ENCODE measurements around the gene PREP. TPM values are rescaled to one million over a fixed set of nuclear protein-coding genes. Genes with fewer than 3 reads are reported as not detected.

PREP gene
- total RNA-seq, 1 donor from 2014 or later: 35.8 TPM

DNA sequence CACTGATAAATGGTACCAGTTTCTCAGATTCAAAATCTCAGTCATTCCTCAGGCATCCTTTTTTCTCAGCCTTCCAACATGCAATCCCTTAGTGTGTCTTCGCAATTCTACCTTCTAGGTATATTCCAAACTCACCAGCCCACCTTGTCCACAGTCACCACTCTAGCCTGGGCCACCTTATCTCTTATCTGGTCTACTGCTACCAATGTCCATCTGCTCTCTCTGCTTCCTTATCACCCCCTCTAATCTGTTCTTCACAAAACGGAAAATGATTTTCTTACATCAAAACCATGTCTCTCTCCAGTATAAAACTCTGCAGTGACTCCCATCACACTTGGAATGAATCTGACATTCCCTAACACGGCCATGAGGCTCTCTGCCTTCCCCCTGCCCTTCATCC is 91.9 kb downstream of the PREP start:
- DNase-seq (ENCODE audit: low spot score): no peak

DNA sequence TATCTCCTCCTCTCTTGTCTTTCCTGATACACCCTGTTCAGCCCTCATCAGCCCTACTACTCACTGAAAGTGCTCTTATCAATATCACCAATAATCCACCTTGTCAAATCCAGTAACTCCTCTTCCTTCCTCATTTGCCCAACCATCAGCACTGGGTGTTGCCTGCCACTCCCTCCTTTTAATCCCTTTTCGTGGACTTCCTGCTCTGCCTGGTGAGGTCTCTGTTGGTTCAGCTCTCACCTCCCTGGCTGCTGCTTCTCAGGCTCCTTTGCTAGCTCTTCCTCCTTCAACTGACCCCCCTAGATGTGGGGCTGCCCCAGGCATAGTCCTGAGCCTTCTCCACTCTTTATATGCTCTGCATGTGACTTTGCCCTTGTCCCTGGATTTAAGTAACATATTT is 92.5 kb downstream of the PREP start:
- no peak for DNase-seq (ENCODE audit: low spot score)

DNA sequence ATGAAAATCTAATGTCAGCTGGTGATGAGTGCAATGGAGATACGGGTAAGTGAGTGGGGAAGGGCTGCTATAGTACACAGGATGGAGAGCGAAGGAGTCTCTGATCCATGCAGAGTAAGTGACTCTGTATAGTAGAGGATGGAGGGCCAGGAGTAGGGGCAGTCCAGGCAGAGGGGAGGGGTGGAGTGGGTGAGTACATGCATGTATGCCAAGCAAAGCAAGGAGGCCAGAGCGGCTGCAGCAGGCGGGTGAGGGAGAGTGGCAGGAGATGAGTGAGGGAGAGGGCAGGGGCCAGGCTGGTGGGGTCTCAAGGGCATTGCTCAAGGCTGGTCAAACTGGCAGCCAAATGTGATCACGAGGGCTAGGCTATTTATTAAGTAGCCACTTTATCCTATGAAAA is 94.0 kb downstream of the PREP start:
- DNase-seq (ENCODE audit: low spot score): no peak

DNA sequence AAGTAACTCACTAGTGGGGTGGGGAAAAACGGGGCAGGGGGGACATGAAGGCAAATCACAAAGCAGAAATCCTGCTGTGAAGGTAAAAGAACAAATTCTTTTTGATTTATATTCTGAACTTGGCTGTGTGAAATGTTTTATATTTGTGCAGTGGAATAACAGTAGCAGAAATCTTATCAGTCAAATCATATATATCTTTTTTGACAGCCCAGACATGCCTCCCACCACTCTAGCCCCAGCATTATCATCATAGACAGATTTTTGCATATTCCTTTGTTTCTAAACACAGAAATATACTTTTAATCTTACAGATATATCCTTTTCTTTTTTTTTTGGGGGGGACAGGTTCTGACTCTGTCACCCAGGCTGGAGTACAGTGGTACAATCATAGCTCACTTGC is 97.4 kb downstream of the PREP start:
- DNase-seq (ENCODE audit: low spot score): no peak

DNA sequence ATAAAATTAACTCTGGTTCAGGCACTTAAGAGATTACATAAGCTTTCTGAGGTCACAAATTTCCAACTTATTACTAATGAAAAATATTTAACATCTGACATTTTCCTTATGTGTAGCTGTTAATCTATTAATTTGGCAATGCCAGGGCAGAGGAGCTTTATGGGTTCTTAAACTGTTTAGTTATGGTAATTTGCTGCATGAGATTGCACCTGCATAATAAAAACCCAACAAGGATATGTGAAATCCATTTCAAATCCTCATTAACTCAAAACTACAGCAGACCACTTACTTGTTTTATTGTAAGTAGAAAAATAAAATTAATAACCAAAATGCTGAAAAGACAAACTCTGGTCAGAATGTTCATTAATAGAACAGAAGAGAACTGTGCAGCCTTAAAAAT is 98.1 kb downstream of the PREP start:
- DNase-seq (ENCODE audit: low spot score): no peak

DNA sequence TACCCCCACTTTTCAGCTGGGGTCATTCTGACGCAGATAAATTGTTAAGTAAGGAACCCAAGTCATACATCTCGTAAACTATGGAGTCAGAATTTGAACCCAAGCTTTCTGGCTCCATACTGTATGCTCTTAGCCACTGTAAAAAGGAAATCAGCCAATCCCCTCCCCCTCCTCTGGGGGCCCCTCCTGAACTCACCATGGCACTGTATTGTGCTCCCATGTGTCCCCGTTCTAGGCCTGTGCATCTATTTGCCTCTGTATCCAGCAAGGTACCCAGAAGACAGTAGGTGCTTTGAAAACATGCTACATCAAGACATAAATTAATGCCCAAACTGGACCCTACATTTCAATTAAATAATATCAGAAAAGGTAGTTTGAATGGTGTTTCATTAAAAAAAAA is 98.5 kb downstream of the PREP start:
- DNase-seq (ENCODE audit: low spot score): no peak

DNA sequence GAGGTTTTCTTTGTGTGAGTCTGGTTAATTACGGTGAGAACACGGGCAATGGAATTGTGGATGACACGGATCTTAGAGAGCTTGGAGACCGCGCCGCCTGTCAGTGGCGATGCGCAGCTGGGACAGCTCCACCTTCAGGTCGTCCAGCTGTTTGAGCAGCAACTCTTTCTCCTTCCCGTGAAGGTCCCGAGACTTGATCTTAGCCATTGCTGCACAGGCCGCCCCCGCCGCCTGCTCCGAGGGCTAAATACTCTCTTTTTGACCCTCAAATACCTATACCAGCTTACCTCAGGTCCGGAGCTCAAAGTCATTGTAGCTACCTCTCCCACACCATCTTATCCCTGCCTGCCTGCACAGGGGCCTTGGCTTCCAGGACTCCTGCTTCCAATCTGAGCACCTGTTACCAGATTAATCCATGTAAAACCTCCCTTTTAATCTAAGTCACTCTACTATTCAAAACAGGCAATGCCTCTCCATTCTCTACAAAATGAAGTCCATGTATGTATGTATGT is 100.2 kb downstream of the PREP start:
- no peak for DNase-seq (ENCODE audit: low spot score)

DNA sequence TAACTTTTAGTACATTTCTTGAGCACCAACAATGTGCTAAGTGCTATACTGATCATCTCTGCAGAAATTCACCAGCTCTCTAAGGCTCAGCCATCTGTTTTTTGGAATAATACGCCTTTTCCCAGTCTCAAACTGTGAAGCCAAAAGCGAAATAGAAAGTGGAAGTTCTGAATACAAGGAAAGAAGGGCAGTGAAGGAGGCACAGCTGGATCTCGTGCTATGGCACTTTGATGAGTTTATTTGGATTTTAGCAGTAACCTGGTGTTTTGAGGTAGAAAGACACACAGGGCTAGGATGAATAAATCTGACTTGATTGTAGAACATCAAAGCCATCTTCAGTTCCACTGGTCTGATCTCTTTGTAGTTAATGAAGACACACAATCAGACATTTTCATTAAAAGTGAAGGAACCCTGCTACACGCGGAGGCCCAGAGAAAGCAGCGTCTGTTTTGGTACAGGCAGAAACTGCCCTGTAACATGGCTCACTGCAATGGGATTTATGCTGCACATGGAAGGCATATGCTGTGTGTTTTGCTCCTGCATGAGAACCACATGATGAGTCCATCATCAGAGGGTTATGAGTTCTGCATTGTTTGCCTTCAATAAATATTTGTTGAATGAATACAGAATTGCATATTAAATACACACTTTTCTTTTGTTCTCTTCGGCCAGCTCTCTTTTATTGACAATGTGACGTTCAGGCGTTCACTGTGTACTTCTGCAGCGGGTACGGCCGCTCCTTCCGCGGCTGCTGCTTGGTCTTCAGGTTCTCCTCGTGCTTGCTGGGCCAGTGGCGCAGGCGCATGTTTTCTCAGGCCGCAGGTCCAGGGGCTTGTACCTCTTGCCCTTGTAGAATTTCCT is 100.9 kb downstream of the PREP start:
- no peak for DNase-seq (ENCODE audit: low spot score)

DNA sequence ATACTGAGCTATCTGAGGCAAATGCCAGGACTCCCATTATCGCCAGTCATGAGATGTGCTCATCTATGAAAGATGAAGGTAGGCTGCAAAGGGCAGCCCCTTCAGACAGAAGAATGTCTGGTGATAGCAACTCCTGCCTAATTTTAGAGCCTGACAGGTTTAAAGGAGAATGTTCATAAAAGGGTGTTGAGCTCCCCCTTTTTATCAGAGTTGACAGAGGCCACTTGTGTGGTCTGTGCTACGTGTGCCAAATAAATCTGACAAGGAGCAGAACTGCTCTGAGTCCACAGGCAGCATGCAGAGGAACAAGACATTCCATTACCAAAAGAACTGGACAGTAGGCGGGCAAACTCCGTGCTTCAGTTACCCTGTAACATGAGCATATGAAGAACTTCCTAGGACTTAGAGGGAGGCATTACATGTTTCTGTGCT is 101.8 kb downstream of the PREP start:
- no peak for DNase-seq (ENCODE audit: low spot score)

DNA sequence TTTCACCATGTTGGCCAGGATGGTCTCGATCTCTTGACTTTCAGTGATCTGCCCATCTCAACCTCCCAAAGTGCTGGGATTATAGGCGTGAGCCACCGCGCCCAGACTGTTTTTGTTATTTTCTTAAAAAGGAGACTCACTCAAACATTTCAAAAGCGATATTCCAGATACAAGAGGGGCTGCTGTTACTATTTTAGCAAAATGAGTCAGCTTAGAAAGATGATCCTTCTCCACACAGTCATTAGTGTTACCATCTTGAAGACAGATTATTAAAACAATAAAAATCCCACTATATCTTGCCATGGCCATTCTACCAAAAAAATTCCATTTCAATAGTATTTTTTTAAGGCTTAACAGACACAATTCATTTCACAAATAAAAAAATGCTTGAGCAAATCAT is 102.8 kb downstream of the PREP start:
- DNase-seq (ENCODE audit: low spot score): no peak

DNA sequence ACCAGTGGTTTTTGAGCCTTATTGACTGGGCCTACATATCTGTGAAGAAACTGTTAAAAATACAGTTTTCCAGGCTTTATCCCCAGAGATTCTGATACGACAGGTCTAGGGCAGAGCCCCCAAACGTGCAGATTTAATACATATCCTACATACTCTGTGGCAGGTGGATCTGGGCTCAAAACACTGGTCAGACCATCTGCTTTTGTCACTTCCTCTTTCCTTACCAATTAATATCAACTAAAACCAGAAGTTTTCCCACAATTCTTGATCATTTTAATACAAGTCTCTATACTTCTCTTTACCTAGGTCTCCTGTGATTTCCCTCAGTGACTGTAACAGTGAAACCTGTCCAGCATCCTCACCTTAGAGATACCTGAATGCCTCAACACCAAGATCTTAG is 108.8 kb downstream of the PREP start:
- DNase-seq (ENCODE audit: low spot score): no peak

DNA sequence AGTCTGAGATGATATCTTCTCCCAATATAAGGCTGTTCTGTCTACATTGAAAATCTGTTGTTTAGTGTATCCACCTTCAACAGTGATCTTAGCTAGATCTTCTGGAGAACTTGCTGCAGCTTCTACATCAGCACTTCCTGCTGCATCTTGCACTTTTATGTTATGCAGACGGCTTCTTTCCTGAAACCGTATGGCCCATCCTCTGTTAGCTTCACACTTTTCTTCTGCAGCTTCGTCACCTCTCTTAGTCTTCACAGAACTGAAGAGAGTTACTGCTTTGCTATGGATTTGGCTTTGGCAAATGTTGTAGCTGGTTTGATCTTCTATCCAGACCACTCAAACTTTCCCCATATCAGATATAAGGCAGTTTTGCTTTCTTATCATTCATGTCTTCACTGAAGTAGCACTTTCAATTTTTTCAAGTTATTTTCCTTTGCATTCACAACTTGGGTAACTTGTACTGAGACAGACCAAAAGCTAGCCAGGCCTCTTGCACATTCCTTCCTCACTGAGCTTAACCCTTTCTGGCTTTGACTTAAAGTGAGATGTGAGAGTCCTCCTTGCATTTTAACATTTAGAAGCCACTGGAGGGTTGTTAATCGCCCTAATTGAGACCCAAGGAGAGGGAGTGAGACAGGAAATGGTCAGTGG is 110.1 kb downstream of the PREP start:
- DNase-seq (ENCODE audit: low spot score): no peak

DNA sequence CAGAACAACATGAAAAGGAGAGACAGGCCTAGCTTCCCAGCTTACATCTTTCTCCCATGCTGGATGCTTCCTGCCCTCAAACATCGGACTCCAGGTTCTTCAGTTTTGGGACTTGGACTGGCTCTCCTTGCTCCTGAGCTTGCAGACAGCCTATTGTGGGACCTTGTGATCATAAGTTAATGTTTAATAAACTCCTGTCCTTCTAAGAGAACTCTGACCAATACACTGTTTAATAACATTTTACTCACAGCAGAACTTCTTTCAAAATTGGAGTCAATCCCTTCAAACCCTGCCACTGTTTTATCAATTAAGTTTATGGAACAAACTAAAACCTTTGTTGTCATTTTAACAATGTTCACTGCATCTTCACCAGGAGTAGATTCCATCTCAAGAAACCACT is 111.4 kb downstream of the PREP start:
- no peak for DNase-seq (ENCODE audit: low spot score)

DNA sequence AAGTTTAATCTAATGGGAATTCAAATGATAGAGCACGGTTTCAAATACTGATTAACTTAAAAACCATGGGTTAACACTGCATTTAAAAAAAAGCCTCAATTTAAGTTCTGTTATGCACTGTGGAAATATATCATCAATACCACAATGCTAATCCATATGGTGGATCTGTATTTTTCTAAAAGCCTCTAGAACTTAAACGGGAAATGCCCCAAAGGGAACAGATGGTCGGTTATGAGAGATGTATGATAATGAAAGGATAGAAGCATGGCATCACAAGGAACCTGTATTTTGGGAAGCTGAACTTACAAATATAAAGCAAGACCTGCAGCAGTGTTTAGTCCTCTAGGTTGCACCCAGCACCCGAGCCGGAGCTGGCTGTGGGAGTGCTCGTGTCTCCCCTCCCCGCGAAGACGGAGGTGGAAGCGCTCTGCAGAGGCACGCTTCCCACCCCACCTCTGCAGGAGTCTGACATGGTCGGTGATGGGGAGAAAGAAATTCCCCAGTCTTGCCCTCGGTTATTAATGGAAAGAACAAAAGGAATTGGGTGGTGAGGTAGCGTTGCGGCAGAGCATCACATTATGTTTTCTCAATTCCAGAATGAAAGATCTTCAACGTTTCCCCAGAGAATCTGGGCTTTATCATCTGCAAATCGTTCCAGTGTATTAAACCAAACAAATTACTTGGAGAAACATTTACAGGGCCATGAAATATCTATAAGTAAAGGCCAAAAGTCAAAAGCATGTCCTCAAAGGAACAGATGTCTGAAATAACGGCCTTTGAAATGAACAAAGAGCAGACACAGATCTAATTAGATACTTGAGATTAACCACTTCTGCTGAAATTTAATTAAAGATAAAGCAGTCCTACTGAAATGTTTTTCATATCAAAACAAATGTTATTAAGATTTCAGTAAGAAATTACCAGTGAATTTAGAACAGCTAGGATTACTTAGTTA is 120.0 kb downstream of the PREP start:
- DNase-seq (ENCODE audit: low spot score): no peak

DNA sequence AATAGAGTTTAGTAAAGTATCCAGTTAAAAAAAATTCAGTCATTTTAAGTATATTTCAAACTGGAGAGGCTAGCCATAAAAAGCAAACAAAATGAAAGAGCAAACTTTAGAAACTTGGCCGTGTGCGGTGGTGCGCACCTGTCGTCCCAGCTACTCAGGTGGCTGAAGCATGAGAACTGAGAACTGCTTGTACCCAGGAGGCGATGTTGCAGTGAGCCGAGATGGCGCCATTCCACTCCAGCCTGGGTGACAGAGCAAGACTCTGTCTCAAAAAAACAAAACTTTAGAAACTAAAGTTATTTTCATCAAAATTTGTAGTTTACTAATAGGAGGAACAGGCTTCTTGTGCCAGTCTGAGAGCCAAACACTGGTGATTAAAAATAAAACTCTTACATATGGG is 122.8 kb downstream of the PREP start:
- no peak for DNase-seq (ENCODE audit: low spot score)

DNA sequence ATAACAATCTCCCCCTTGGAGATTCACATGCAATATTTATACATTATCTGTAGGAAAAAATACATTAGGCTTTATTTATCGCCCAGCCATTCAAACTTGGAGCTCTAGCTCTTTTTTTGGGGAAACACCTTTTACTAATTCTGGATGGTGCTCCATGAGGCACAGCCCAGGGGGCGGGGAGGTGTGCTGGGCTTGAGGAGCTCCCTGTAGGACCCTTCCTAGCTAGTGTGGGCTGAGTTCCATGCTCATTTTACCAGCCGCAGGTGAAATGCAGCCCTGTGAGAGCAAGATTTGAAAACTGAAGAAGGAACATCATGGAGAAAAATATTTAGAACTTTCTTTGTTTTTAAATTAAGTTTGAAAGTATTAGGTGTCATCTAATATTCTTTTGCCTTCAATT is 123.4 kb downstream of the PREP start:
- DNase-seq (ENCODE audit: low spot score): no peak

DNA sequence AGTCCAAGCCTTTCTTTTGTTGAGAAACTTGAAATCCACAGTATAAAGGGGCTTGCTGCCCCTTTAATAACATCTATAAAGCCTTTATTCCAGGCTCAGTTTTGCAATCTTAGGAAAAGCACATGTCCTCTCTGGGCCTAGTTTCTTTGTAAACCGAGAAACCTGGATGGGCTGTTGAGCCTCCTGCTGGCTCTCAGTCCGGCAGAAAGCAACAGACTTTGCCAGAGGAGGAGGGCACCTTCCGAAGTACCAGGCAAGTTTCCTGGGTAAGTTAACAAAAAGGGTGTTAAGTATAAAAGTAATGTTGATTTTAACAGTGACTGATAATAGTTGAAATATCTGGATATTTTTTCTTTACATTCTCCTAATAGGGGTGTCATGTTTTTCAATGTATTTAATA is 124.1 kb downstream of the PREP start:
- no peak for DNase-seq (ENCODE audit: low spot score)

DNA sequence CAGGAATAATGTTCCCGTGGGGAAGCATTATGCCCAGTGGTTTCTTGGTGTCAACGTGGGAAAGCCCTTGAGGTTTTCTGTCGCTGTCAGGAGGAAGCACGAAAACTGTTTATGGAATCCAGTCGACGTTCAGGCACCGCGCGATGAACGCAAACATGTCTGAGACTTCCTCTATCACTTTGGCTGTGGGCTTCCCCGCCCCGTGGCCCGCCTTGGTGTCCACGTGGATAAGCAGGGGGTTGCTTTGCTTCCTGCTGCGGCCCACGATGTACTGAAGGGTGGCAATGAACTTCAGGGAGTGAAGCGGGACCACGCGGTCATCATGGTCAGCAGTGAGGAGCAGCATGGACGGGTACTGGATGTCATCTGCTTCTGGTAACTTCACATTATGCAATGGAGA is 124.8 kb downstream of the PREP start:
- DNase-seq (ENCODE audit: low spot score): no peak

DNA sequence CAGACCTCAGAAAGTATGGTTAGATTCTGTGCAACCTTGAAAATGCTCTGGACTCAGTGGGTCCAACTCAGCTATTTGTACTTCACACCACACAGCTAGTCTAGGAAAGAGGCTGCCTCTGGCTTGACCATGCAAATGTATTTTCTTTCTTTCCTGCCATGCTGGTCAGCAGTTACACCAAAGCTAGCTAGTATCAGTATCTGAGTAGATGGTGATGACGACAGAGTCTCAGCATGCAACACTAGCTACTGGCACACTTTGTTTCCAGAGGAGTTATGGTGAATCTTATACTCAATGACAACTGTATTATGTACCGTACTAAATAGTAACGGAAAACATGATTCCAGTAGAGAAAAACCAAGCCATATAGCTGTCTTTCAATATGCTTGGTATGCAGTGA is 126.5 kb downstream of the PREP start:
- DNase-seq (ENCODE audit: low spot score): no peak

DNA sequence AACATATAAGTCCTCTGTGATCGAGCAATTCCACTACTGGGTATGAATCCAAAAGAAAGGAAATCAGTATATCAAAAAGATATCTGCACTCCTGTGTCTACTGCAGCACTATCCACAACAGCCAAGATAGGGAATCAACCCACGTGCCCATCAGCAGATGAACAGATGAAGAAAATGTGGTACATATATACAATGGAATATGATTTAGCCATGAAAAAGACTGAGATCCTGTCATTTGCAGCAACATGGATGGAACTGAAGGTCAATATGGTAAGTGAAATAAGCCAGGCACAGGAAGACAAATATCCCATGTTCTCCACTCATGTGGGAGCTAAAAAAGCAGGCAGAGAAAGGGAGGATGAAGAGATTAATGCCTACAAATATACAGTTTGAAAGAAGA is 127.3 kb downstream of the PREP start:
- DNase-seq (ENCODE audit: low spot score): no peak

DNA sequence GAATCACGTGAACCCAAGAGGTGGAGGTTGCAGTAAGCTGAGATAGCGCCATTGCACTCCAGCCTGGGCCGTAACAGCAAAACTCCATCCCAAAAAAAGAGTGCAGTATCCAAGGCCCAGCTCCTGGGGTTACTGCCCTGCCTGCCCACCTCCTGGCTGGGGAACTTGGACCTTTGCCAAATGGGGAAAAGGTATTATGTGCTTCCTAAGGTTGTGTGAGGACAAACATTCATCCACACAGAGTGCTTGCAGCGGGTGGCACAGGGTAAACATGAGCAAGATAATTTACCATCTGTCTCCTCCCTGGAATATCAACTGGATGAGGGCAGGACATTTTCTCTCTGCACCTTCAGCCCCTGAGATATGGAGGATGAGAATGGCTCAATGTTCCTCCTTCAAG is 128.2 kb downstream of the PREP start:
- no peak for DNase-seq (ENCODE audit: low spot score)

DNA sequence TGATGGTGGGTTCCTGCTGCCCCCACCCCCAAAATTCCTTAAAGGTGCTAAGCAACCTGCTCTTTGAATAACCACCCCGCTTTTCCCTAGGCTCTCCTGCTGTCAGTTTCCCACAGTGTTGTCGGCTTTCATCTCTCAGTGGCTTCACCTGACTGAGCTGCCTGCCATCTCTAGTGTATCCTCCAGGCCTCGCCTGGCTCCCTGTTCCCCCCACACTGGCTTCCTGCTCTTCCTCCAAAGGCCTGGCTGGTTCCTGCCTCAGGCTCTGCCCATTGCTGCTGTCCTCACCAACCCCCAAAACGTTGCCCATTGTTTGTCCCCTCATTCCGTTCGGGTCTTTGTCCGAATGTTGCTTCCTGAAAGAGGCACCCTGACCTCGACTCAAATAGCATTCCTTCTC is 129.3 kb downstream of the PREP start:
- DNase-seq (ENCODE audit: low spot score): no peak
